Stomach (tissue), 9 donors: Measurements from ENCODE around the gene LMO2. TPM values are rescaled to one million over a fixed set of nuclear protein-coding genes. Genes with fewer than 3 reads are reported as not detected.

ENCODE experiments used
- DNase-seq, 2 donors: peaks; one replicate each; pipeline versions ENCODE4 v3.0.0 to v3.0.0-alpha.2; 2013 to 2019
- H3K27ac ChIP-seq, 5 donors: fragments of 200-600 bp in 4 of 5; sonication (generic) in 4 of 5; one replicate each; pipeline ENCODE4 v1.5.1; 2013 to 2019; ENCODE audit warnings: mild to moderate bottlenecking in 1 of 5, moderate library complexity in 1 of 5
- H3K27me3 ChIP-seq, 3 donors: fragments of 200-600 bp; sonication (generic); one replicate each; pipeline ENCODE4 v1.5.1; 2017 to 2019; ENCODE audit warnings: mixed run types in 1 of 3
- H3K36me3 ChIP-seq, 4 donors: fragments of 200-600 bp; sonication (generic); 1 replicate in 3 of 4; 2 replicates in 1 of 4; pipeline ENCODE4 v1.5.1; 2016 to 2019
- H3K4me1 ChIP-seq, 4 donors: fragments of 200-600 bp; sonication (generic); one replicate each; pipeline ENCODE4 v1.5.1; 2016 to 2019
- H3K4me3 ChIP-seq, 4 donors: fragments of 200-600 bp; sonication (generic) in 3 of 4; one replicate each; pipeline ENCODE4 v1.5.1; 2016 to 2019; ENCODE audit warnings: mild to moderate bottlenecking in 1 of 4
- H3K9me3 ChIP-seq, 4 donors: fragments of 200-600 bp; sonication (generic); one replicate each; pipeline ENCODE4 v1.5.1; 2016 to 2019
- EP300 ChIP-seq: sonication (generic); formaldehyde crosslinking; IDR thresholded peaks from one replicate; pipeline ENCODE4 v1.6.1; 2017; ENCODE audit warnings: antibody characterized with exemption
- POLR2A ChIP-seq, 4 donors: fragments of 450-650 bp; IDR thresholded peaks; one replicate each; pipeline ENCODE4 v1.6.1; 2016; ENCODE audit warnings: antibody characterized with exemption in 4 of 4, control low read depth in 2 of 4, mild to moderate bottlenecking in 1 of 4, moderate library complexity in 1 of 4
- POLR2AphosphoS5 ChIP-seq, 3 donors: sonication (generic); formaldehyde crosslinking; IDR thresholded peaks; one replicate each; pipeline ENCODE4 v1.6.1; 2016; ENCODE audit warnings: antibody characterized with exemption in 3 of 3
- WGBS, 5 donors: extraction: QIAGEN DNeasy Blood & Tissue Kit in 3 of 5; methylation state at CpG; one replicate each; pipeline versions ENCODE4 v1.1.5 to v1.1.7; 2013 to 2018; 5-methylcytosine and 5-hydroxymethylcytosine counted together
- intact Hi-C: fragments of 100-400 bp; cut with DNase I; formaldehyde crosslinking; loops from one replicate; pipeline ENCODE4 v1.15.1; 2023; ENCODE audit warnings: low total_unique reads
- polyA plus RNA-seq, 3 donors: library from polyadenylated mRNA; stranded (reverse); fragments of 200-250 nt; gene quantifications; one replicate each; pipeline ENCODE4 v1.2.3, GENCODE V29; 2013
- total RNA-seq, 5 donors: library from RNA; depleted of rRNA; stranded (reverse); fragments of >200 nt; gene quantifications; one replicate each; pipeline versions ENCODE4 v1.1.0 to v1.2.3, GENCODE V29; 2014 to 2016
- TF ChIP-seq, protein P1 (sequence below), 7 experiments: fragments of 450-650 bp in 4 of 7; fragments of 200-600 bp in 3 of 7; sonication (generic) in 3 of 7; IDR thresholded peaks; one replicate each; pipeline ENCODE4 v1.5.1; 2016 to 2019; ENCODE audit warnings: antibody characterized with exemption in 7 of 7, control low read depth in 2 of 7, mild to moderate bottlenecking in 1 of 7
- donor health status: healthy with polysubstance abuse.
- donor health status: Bipolar disorder and iron deficiency.
- donor health status: healthy.

LMO2 gene
- total and polyA plus RNA-seq, 8 donors = 9.1 to 54.7 (median 12.3) TPM; not detected in 1

DNA sequence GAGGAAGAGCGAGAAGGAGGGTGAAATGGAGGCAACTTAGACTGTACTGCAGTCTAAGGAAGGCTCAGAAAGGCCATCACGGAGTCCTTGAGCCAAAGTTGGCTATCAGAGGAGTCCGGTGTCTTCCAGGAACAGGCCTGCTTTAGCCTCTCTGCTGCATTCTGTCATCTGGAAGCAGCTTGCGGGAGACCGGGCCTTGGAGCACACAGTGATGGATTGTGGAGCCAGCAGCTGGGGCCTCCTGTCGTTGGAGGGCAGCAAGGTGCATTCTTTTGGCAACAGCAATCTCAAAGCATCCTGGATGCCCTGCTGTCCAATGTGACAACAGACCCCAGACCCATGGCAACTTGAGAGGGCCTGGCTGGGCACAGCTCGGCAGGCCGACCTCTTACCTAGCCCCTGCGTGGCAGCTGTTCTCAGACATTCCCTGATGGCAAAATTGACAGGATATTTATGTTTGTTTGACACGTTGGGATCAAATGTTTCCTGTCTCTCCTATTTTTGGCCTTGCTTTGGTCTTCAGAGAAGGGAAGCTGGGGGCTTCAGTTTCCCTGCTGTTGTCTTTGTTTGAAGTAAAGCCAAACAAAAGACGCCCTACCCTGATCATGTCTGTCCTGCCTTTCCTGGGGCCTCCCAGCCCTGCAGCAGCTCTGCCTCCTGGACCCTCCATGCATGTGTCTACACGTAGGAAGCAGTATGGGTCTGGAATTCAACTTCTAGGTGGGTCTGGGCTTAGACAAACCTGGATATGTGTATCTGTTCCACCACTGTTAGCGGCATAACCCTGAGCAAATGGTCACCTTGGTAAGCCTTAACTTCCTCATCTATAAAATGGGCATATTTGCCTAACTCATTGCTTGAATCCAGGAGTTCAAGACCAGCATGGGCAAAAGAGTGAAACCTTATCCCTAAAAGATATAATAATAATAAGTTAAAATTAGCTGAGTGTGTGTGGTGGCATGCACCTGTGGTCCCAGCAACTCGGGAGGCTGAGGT, 43.9 kb upstream of the LMO2 start:
- peak in 1 of 2 donors; percentile 40 for DNase-seq
- intact Hi-C loops = no loop called here
- TF ChIP-seq POLR2A (IDR thresholded peaks at IDR 0.05) = no peak
- TF ChIP-seq POLR2AphosphoS5 (IDR thresholded peaks at IDR 0.05) = no peak
- no peak for TF ChIP-seq EP300
- TF ChIP-seq, protein P1, sequence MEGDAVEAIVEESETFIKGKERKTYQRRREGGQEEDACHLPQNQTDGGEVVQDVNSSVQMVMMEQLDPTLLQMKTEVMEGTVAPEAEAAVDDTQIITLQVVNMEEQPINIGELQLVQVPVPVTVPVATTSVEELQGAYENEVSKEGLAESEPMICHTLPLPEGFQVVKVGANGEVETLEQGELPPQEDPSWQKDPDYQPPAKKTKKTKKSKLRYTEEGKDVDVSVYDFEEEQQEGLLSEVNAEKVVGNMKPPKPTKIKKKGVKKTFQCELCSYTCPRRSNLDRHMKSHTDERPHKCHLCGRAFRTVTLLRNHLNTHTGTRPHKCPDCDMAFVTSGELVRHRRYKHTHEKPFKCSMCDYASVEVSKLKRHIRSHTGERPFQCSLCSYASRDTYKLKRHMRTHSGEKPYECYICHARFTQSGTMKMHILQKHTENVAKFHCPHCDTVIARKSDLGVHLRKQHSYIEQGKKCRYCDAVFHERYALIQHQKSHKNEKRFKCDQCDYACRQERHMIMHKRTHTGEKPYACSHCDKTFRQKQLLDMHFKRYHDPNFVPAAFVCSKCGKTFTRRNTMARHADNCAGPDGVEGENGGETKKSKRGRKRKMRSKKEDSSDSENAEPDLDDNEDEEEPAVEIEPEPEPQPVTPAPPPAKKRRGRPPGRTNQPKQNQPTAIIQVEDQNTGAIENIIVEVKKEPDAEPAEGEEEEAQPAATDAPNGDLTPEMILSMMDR (IDR thresholded peaks at IDR 0.05) = no peak
- Histone ChIP-seq H3K4me1 (peaks cover 3 to 20% (median 9%) of the 10 kb centered on the region in 4 donors), H3K27me3 (no peaks in the 10 kb centered on the region), H3K36me3 (no peaks in the 10 kb centered on the region), H3K4me3 (no peak overlapping the region), H3K27ac (no peak overlapping the region), H3K9me3 (peaks cover 0 to 12% (median 10%) of the 10 kb centered on the region in 4 donors)
- WGBS, 5 donors = 73 to 80% (median 78%) methylated on average over 13 to 14 of the region's 14 CpGs

DNA sequence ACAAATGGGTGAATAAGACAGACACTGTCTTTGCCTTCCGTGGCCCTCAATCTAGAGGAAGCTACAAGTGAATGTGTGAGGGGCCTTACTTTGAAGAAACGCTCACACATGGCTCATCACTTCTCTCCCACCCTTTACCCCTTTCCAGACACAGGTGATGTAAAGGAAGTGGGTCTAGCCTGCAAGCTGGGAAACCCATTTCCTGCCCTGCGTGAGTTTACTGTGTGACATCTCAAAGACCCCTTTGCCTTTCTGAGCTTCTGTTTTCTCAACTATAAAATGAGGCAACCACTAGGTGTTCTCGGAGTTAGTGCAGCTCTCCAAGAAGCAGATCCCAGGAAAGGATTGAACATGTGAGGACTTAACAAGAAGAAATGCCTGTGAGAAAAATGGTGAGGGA, 43.1 kb upstream of the LMO2 start:
- Histone ChIP-seq H3K27ac (no peak overlapping the region), H3K4me1 (peaks cover 3 to 28% (median 13%) of the 10 kb centered on the region in 4 donors), H3K36me3 (no peaks in the 10 kb centered on the region), H3K4me3 (no peak overlapping the region), H3K27me3 (no peaks in the 10 kb centered on the region), H3K9me3 (peaks cover 0 to 12% (median 10%) of the 10 kb centered on the region in 4 donors)
- intact Hi-C loops = no loop called here
- DNase-seq = no peak
- no peak for TF ChIP-seq EP300
- TF ChIP-seq, protein P1 (IDR thresholded peaks at IDR 0.05) = no peak
- no peak for TF ChIP-seq POLR2AphosphoS5 (IDR thresholded peaks at IDR 0.05)
- TF ChIP-seq POLR2A (IDR thresholded peaks at IDR 0.05) = no peak
- 87 to 94% (median 91%) methylated on average over 4 of the region's 4 CpGs for WGBS, 5 donors

DNA sequence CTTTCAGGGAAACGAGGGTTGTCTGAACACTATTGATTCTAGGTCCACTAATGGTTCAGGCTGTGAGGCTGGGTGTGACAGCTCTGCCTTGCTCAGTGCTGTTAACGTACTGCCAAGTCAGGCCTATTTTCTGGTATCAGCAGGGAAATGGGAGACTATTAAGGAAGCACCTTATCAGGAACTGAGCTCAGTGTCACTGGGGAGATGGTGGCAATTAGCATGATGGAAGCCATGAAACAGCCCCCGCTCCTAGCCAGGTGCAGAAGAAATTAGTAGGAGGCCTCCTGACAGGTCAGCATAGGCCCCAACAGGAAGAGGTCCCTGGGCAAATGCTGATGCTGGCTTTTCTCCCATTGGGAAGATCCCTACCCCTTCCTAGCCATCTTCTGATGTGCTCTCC, 42.6 kb upstream of the LMO2 start:
- Histone ChIP-seq H3K4me3 (no peak overlapping the region), H3K4me1 (peaks cover 3 to 33% (median 15%) of the 10 kb centered on the region in 4 donors), H3K36me3 (no peaks in the 10 kb centered on the region), H3K27me3 (no peaks in the 10 kb centered on the region), H3K9me3 (peaks cover 0 to 12% (median 10%) of the 10 kb centered on the region in 4 donors), H3K27ac (no peak overlapping the region)
- TF ChIP-seq, protein P1 (IDR thresholded peaks at IDR 0.05) = no peak
- no peak for TF ChIP-seq EP300
- no peak for TF ChIP-seq POLR2A (IDR thresholded peaks at IDR 0.05)
- no peak for TF ChIP-seq POLR2AphosphoS5 (IDR thresholded peaks at IDR 0.05)
- DNase-seq = peak in 1 of 2 donors; percentile 49
- 67 to 85% (median 73%) methylated on average over 3 of the region's 3 CpGs for WGBS, 5 donors
- intact Hi-C loops = no loop called here

DNA sequence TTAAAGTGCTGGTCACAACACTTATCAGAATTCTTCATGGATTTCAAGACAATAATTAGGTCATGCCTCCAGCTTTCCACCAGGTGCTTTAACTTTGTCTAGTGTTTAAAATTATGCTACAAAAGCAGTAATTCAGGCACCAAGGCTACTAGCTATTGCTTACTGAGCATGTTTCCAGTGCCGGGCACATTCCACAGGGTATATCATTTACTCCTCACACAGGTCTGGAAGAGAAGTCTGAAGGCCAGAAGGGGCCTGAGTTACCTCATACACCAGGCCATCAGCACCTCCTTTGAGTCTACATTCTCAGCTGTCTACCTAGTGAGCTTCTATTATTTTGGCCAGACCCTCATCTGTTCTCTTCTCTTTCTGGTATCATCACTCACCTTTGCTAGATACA, 41.7 kb upstream of the LMO2 start:
- Histone ChIP-seq H3K9me3 (peaks cover 0 to 12% (median 10%) of the 10 kb centered on the region in 4 donors), H3K4me3 (no peak overlapping the region), H3K27ac (no peak overlapping the region), H3K36me3 (no peaks in the 10 kb centered on the region), H3K27me3 (no peaks in the 10 kb centered on the region), H3K4me1 (peaks cover 3 to 33% (median 15%) of the 10 kb centered on the region in 4 donors)
- no peak for TF ChIP-seq EP300
- TF ChIP-seq POLR2AphosphoS5 (IDR thresholded peaks at IDR 0.05) = no peak
- TF ChIP-seq, protein P1 (IDR thresholded peaks at IDR 0.05) = no peak
- no peak for TF ChIP-seq POLR2A (IDR thresholded peaks at IDR 0.05)
- intact Hi-C loops = no loop called here
- no peak for DNase-seq
- 91 to 100% (median 94%) methylated on average over 1 of the region's 1 CpG for WGBS, 5 donors
